HepG2 (cell line): ENCODE measurements around the gene ZSWIM5. TPM values are rescaled to one million over a fixed set of nuclear protein-coding genes. Genes with fewer than 3 reads are reported as not detected.

Experiments used
- ATAC-seq: fragments of 200-7000 bp; cut with Tn5 transposase; 3 replicates; pipeline ENCODE4 v1.9.1; 2020; ENCODE audit warnings: mild to moderate bottlenecking, moderate library complexity
- BruUV-seq: library from RNA; stranded (reverse); fragments of 400-500 nt; replicated peaks from 2 replicates; lab custom pipeline; 2021; lab: Mats Ljungman, UMichigan
- CTCF ChIA-PET: fragments of 300-600 bp; formaldehyde crosslinking; extraction: SDS; loops from one replicate; lab custom pipeline; 2021; ENCODE audit warnings: low total read pairs, inconsistent platforms, low intra/inter-chr PET ratio; lab: Yijun Ruan, JAX
- POLR2A ChIA-PET: fragments of 350-600 bp; sonication (Branson Sonifier 250); formaldehyde crosslinking; loops from one replicate; lab custom pipeline; 2020; ENCODE audit warnings: antibody characterized with exemption, inconsistent platforms; lab: Yijun Ruan, JAX
- DNase-seq: peaks from one replicate; pipeline ENCODE4 v3.0.0-alpha.2; 2015; ENCODE audit warnings: low spot score
- FAIRE-seq: peaks from 3 replicates; lab custom pipeline; 2011; peaks lifted over from hg19 to GRCh38; lab: Jason Lieb, UNC
- H2AFZ ChIP-seq: one replicate; pipeline ENCODE4 v1.6.1; 2011; ENCODE audit warnings: low read length, inconsistent platforms
- H3K27ac ChIP-seq: fragments of 300-600 bp; 3 replicates; pipeline ENCODE4 v1.8.0; 2011; ENCODE audit warnings: mixed run types, mild to moderate bottlenecking, mixed read lengths, low read length, inconsistent platforms; ENCODE audit not compliant: insufficient read depth; ENCODE audit errors: extremely low read length
- H3K27me3 ChIP-seq, 2 experiments: fragments of 200-600 bp in 1 of 2; 2 replicates in 1 of 2; 3 replicates in 1 of 2; pipeline versions ENCODE4 v1.6.0 to v1.8.0; 2011; ENCODE audit warnings: low read length in 2 of 2, mild to moderate bottlenecking in 2 of 2, moderate library complexity in 2 of 2, inconsistent platforms in 1 of 2; ENCODE audit not compliant: insufficient read depth in 2 of 2, control insufficient read depth in 1 of 2
- H3K36me3 ChIP-seq, 2 experiments: fragments of 200-600 bp in 1 of 2; replicated peaks in 1 of 2; 2 replicates in 1 of 2; 3 replicates in 1 of 2; pipeline versions ENCODE4 v1.5.1 to v1.8.0; 2011; ENCODE audit warnings: low read length in 2 of 2, inconsistent platforms in 1 of 2; ENCODE audit not compliant: insufficient read depth in 2 of 2, control insufficient read depth in 1 of 2
- H3K4me1 ChIP-seq: 2 replicates; pipeline ENCODE4 v1.5.1; 2012; ENCODE audit warnings: low read length, inconsistent platforms; ENCODE audit not compliant: insufficient read depth
- H3K4me2 ChIP-seq: 2 replicates; pipeline ENCODE4 v1.6.0; 2011; ENCODE audit warnings: low read depth, low read length, inconsistent platforms
- H3K4me3 ChIP-seq, 3 experiments: fragments of 200-600 bp in 1 of 3; sonication (generic), shearing (Covaris generic) in 1 of 3; replicated peaks in 1 of 3; 2 replicates each; pipeline ENCODE4 v1.5.1; 2011 to 2016; ENCODE audit warnings: low read length in 3 of 3, inconsistent platforms in 2 of 3, low read depth in 2 of 3, mild to moderate bottlenecking in 2 of 3, control low read depth in 1 of 3, mixed read lengths in 1 of 3; ENCODE audit not compliant: insufficient read depth in 1 of 3
- H3K79me2 ChIP-seq: one replicate; pipeline ENCODE4 v1.6.1; 2011; ENCODE audit warnings: low read length, inconsistent platforms; ENCODE audit not compliant: insufficient read depth
- H3K9ac ChIP-seq: 2 replicates; pipeline ENCODE4 v1.6.0; 2011; ENCODE audit warnings: mild to moderate bottlenecking, low read depth, low read length, inconsistent platforms; ENCODE audit not compliant: insufficient read depth
- H3K9me3 ChIP-seq: 2 replicates; pipeline ENCODE4 v1.5.1; 2012; ENCODE audit warnings: mild to moderate bottlenecking, low read length
- H4K20me1 ChIP-seq: 2 replicates; pipeline ENCODE4 v1.6.0; 2011; ENCODE audit warnings: inconsistent platforms, mild to moderate bottlenecking, low read length, moderate library complexity; ENCODE audit not compliant: insufficient read depth
- ATF4 ChIP-seq, 2 experiments: fragments of 450-650 bp in 1 of 2; sonication (generic) in 1 of 2; formaldehyde crosslinking; IDR thresholded peaks; 2 replicates each; pipeline versions ENCODE4 v1.5.0 to v1.8.0; 2020 to 2022; ENCODE audit warnings: mild to moderate bottlenecking in 1 of 2, missing genetic modification reagents in 1 of 2
- HOMEZ ChIP-seq: IDR thresholded peaks from 2 replicates; pipeline ENCODE4 v1.6.1; 2016; ENCODE audit warnings: low read depth
- MAFG ChIP-seq: sonication (generic); formaldehyde crosslinking; IDR thresholded peaks from 2 replicates; pipeline ENCODE4 v1.5.1; 2020; ENCODE audit warnings: mild to moderate bottlenecking, missing genetic modification reagents
- MTF1 ChIP-seq: sonication (generic); formaldehyde crosslinking; IDR thresholded peaks from 2 replicates; pipeline ENCODE4 v1.5.0; 2020; ENCODE audit warnings: missing genetic modification reagents
- NCOA5 ChIP-seq: sonication (generic); formaldehyde crosslinking; IDR thresholded peaks from 2 replicates; pipeline ENCODE4 v1.4.0; 2020; ENCODE audit warnings: missing genetic modification reagents
- TCF7L2 ChIP-seq: IDR thresholded peaks from 2 replicates; pipeline ENCODE4 v1.6.1; 2011; ENCODE audit warnings: mild to moderate bottlenecking, low read depth, low read length, moderate library complexity
- ZBTB14 ChIP-seq: sonication (generic); formaldehyde crosslinking; IDR thresholded peaks from 2 replicates; pipeline ENCODE4 v1.4.0; 2020; ENCODE audit warnings: missing genetic modification reagents
- ZBTB40 ChIP-seq, 2 experiments: fragments of 450-650 bp in 1 of 2; sonication (generic) in 1 of 2; formaldehyde crosslinking in 1 of 2; IDR thresholded peaks; 2 replicates each; pipeline versions ENCODE4 v1.6.1 to v1.8.0; 2016 to 2022; ENCODE audit warnings: antibody characterized with exemption in 1 of 2, mild to moderate bottlenecking in 1 of 2, missing genetic modification reagents in 1 of 2
- ZKSCAN5 ChIP-seq: sonication (generic); formaldehyde crosslinking; IDR thresholded peaks from 2 replicates; pipeline ENCODE4 v1.5.1; 2020; ENCODE audit warnings: mild to moderate bottlenecking, missing genetic modification reagents
- ZNF644 ChIP-seq: IDR thresholded peaks from 2 replicates; pipeline ENCODE4 v1.6.1; 2016; ENCODE audit warnings: low read depth
- ZNF780A ChIP-seq: sonication (generic); formaldehyde crosslinking; IDR thresholded peaks from 2 replicates; pipeline ENCODE4 v1.8.0; 2022; ENCODE audit warnings: mild to moderate bottlenecking, missing genetic modification reagents, moderate library complexity
- ZSCAN21 ChIP-seq: sonication (generic); formaldehyde crosslinking; IDR thresholded peaks from 2 replicates; pipeline ENCODE4 v1.8.0; 2022; ENCODE audit warnings: mild to moderate bottlenecking, missing genetic modification reagents, moderate library complexity, borderline replicate concordance
- WGBS: methylation state at CpG from one replicate; pipeline ENCODE4 v1.1.6; 2017; ENCODE audit warnings: low lambda C conversion rate; 5-methylcytosine and 5-hydroxymethylcytosine counted together
- in situ Hi-C: cut with HindIII; loops from 2 replicates; pipeline ENCODE4 v1.10.0; 2017; ENCODE audit warnings: low pct_unique_long_range_greater_than_20kb; ENCODE audit not compliant: extremely low pct_ligation_motif_present
- intact Hi-C: fragments of 100-400 bp; cut with micrococcal nuclease; formaldehyde crosslinking; loops from one replicate; pipeline ENCODE4 v1.10.0; 2022; ENCODE audit not compliant: unreplicated experiment
- polyA plus RNA-seq, 8 experiments: library from polyadenylated mRNA; depleted of rRNA in 3 of 8; stranded (reverse) in 7 of 8; unstranded in 1 of 8; fragments of >200 nt; fragmentation: Illumina TruSeq in 4 of 8; extraction: Trizol in 4 of 8; gene quantifications; 2 replicates each; pipeline versions ENCODE4 v1.2.1 to v1.2.3, GENCODE V29; 2011 to 2016; ENCODE audit warnings: low read depth in 4 of 8, missing spikeins in 1 of 8, mixed read lengths in 1 of 8; ENCODE audit not compliant: insufficient read depth in 1 of 8
- total RNA-seq, 5 experiments: library from RNA; depleted of rRNA; stranded (reverse); fragments of >200 nt; fragmentation: Illumina TruSeq; extraction: Trizol; gene quantifications; 2 replicates each; pipeline ENCODE4 v1.2.3, GENCODE V29; 2016; ENCODE audit warnings: low read depth in 1 of 5

ZSWIM5 gene
- total and polyA plus RNA-seq, 2 of the 13 experiments (the other 11 are each of a cell fraction or from before 2014, with no cell fraction given) = 11.0 to 20.6 TPM

GRCh38 chr1:45097944-45098343 lies 108.5 kb downstream of the ZSWIM5 start:
- no peaks in the 10 kb centered on the region for H3K27me3 ChIP-seq
- peaks cover 15% of the 10 kb centered on the region for H3K79me2 ChIP-seq
- DNase-seq (peak; percentile 58), FAIRE-seq (no peak), ATAC-seq (peak; percentile 44; the same call in 1 of the 3 replicates)
- no peak overlapping the region for H2AFZ ChIP-seq
- no peak overlapping the region for H3K9ac ChIP-seq
- no TSS peak for BruUV-seq
- CTCF ChIA-PET = no interaction called here
- no peak overlapping the region for H3K4me3 ChIP-seq
- no peaks in the 10 kb centered on the region for H4K20me1 ChIP-seq
- POLR2A ChIA-PET = interaction anchor here (1.1 kb wide), 1 partner anchor 298 kb away, joined by 3 read pairs; the partner anchor contains the start of gene PLK3
- no peak overlapping the region for H3K4me2 ChIP-seq
- no peaks in the 10 kb centered on the region for H3K36me3 ChIP-seq
- 91% methylated on average over 1 of the region's 1 CpG for WGBS
- intact Hi-C loops = no loop called here
- H3K4me1 ChIP-seq = peaks cover 60% of the 10 kb centered on the region
- no peaks in the 10 kb centered on the region for H3K9me3 ChIP-seq
- in situ Hi-C loops = no loop called here
- H3K27ac ChIP-seq = peak overlapping the region; percentile 56
- TF ChIP-seq ZNF644 (0 out of 2 replicates have a peak, but pooled peaks have one; percentile 62), ZNF780A (CRISPR knock-in tag) (no peak), ZSCAN21 (CRISPR knock-in tag) (no peak), TCF7L2 (no peak), MAFG (CRISPR knock-in tag) (peak; percentile 57; the same call in 1 of the 2 replicates), NCOA5 (no peak), ZBTB40 (IDR thresholded peaks at IDR 0.05) (no peak), ZBTB40 (CRISPR knock-in tag; IDR thresholded peaks at IDR 0.05) (no peak), ZKSCAN5 (CRISPR knock-in tag) (no peak), HOMEZ (CRISPR knock-in tag) (0 out of 2 replicates have a peak, but pooled peaks have one; percentile 34), ATF4 (CRISPR knock-in tag; IDR thresholded peaks at IDR 0.05) (no peak), MTF1 (CRISPR knock-in tag) (no peak), ZBTB14 (CRISPR knock-in tag) (no peak)
